ENCODE data around the gene ROBO2.

The ROBO2 gene

GRCh38 chr3:77524946-77525682, 485.2 kb downstream of the ROBO2 start:
- DNase-seq: no peak

- DNase-seq: no peak
Measured at GRCh38 chr3:77526573-77527113, 486.7 kb downstream of the ROBO2 start.

GRCh38 chr3:77529522-77529921, 489.6 kb downstream of the ROBO2 start:
- DNase-seq: no peak

- DNase-seq: no peak
Measured at GRCh38 chr3:77530870-77531269, 491.0 kb downstream of the ROBO2 start.

GRCh38 chr3:77535116-77535515, 495.2 kb downstream of the ROBO2 start:
- DNase-seq: no peak

- DNase-seq: no peak
Measured at GRCh38 chr3:77536038-77536775, 496.3 kb downstream of the ROBO2 start.

- no peak for DNase-seq
Measured at GRCh38 chr3:77539014-77539413, 499.1 kb downstream of the ROBO2 start.

- DNase-seq: no peak
Measured at GRCh38 chr3:77539677-77540076, 499.8 kb downstream of the ROBO2 start.

- no peak for DNase-seq
Measured at GRCh38 chr3:77541203-77541922, 501.5 kb downstream of the ROBO2 start.

GRCh38 chr3:77546246-77546645, 506.3 kb downstream of the ROBO2 start:
- DNase-seq: no peak

GRCh38 chr3:77549034-77549433, 509.1 kb downstream of the ROBO2 start:
- DNase-seq: no peak

- DNase-seq: no peak
Measured at GRCh38 chr3:77553240-77553639, 513.3 kb downstream of the ROBO2 start.

GRCh38 chr3:77562089-77562488, 522.2 kb downstream of the ROBO2 start:
- DNase-seq: no peak

- DNase-seq: no peak
Measured at GRCh38 chr3:77563012-77563411, 523.1 kb downstream of the ROBO2 start.

- DNase-seq: no peak
Measured at GRCh38 chr3:77566055-77566454, 526.2 kb downstream of the ROBO2 start.

GRCh38 chr3:77571971-77572715, 532.2 kb downstream of the ROBO2 start:
- DNase-seq: no peak

- no peak for DNase-seq
Measured at GRCh38 chr3:77577264-77577663, 537.4 kb downstream of the ROBO2 start.

- no peak for DNase-seq
Measured at GRCh38 chr3:77586216-77586615, 546.3 kb downstream of the ROBO2 start.

- DNase-seq: no peak
Measured at GRCh38 chr3:77588863-77589262, 549.0 kb downstream of the ROBO2 start.

- no peak for DNase-seq
Measured at GRCh38 chr3:77590191-77590590, 550.3 kb downstream of the ROBO2 start.

- DNase-seq: no peak
Measured at GRCh38 chr3:77595371-77595870, 555.5 kb downstream of the ROBO2 start.

- DNase-seq: no peak
Measured at GRCh38 chr3:77599948-77600347, 560.0 kb downstream of the ROBO2 start.

Measured in CD4-positive, alpha-beta T cell treated with Interleukin-4 for 1 hour (primary cell).